HG03342 (cell line): ENCODE measurements around the gene ST3GAL2.
"Not testable (repeated sequence)": the region's sequence is repeated elsewhere in the genome, so short reads cannot be mapped to it uniquely, and the experiment has no call there.

Source experiments
- ATAC-seq: cut with Tn5 transposase; IDR thresholded peaks from one replicate; pipeline ENCODE4 v1.9.1; 2021; ENCODE audit warnings: mild to moderate bottlenecking, moderate library complexity; ENCODE audit not compliant: unreplicated experiment

Gene ST3GAL2

GRCh38 chr16:70391881-70392481, 46.9 kb downstream of the ST3GAL2 start:
- ATAC-seq, result no peak

- no peak for ATAC-seq
Measured at GRCh38 chr16:70391446-70391845, 47.5 kb downstream of the ST3GAL2 start.

- ATAC-seq, result no peak
Measured at GRCh38 chr16:70390774-70391173, 48.1 kb downstream of the ST3GAL2 start.

- ATAC-seq, result no peak
Measured at GRCh38 chr16:70388006-70388680, 50.8 kb downstream of the ST3GAL2 start.

GRCh38 chr16:70386289-70386986, 52.5 kb downstream of the ST3GAL2 start:
- ATAC-seq, result not testable (repeated sequence)

- ATAC-seq, result no peak
Measured at GRCh38 chr16:70383421-70383960, 55.4 kb downstream of the ST3GAL2 start.

- no peak for ATAC-seq
Measured at GRCh38 chr16:70381604-70382342, 57.1 kb downstream of the ST3GAL2 start.

- ATAC-seq, result peak; percentile 93
Measured at GRCh38 chr16:70380919-70381603, 57.8 kb downstream of the ST3GAL2 start.

GRCh38 chr16:70380248-70380918, 58.5 kb downstream of the ST3GAL2 start:
- peak; percentile 9 for ATAC-seq

- no peak for ATAC-seq
Measured at GRCh38 chr16:70378869-70379493, 59.9 kb downstream of the ST3GAL2 start.

- no peak for ATAC-seq
Measured at GRCh38 chr16:70377782-70378181, 61.1 kb downstream of the ST3GAL2 start.

- no peak for ATAC-seq
Measured at GRCh38 chr16:70375636-70376611, 63.0 kb downstream of the ST3GAL2 start.

- no peak for ATAC-seq
Measured at GRCh38 chr16:70374213-70374612, 64.7 kb downstream of the ST3GAL2 start.

GRCh38 chr16:70372921-70373728, 65.8 kb downstream of the ST3GAL2 start:
- no peak for ATAC-seq

- no peak for ATAC-seq
Measured at GRCh38 chr16:70370924-70371323, 68.0 kb downstream of the ST3GAL2 start.

GRCh38 chr16:70370145-70370544, 68.8 kb downstream of the ST3GAL2 start:
- not testable (repeated sequence) for ATAC-seq

GRCh38 chr16:70364399-70364798, 74.5 kb downstream of the ST3GAL2 start:
- ATAC-seq, result no peak

GRCh38 chr16:70359552-70359951, 79.3 kb downstream of the ST3GAL2 start:
- no peak for ATAC-seq
